HG03354 (cell line): Measurements from ENCODE around the gene C1QTNF3.

Experiments
- ATAC-seq: cut with Tn5 transposase; IDR thresholded peaks from one replicate; pipeline ENCODE4 v1.9.1; 2021; ENCODE audit warnings: mild to moderate bottlenecking; ENCODE audit not compliant: unreplicated experiment, poor library complexity, severe bottlenecking

C1QTNF3 gene

GRCh38 chr5:34053571-34054399 lies 10.8 kb upstream of the C1QTNF3 start:
- no peak for ATAC-seq

GRCh38 chr5:34053133-34053532 lies 10.1 kb upstream of the C1QTNF3 start:
- ATAC-seq, result no peak

- no peak for ATAC-seq
These were observed 8.5 kb upstream of the C1QTNF3 start for GRCh38 chr5:34051374-34051980.

- ATAC-seq, result no peak
These were observed 5.0 kb upstream of the C1QTNF3 start for GRCh38 chr5:34047774-34048572.

- no peak for ATAC-seq
These were observed 4.1 kb upstream of the C1QTNF3 start for GRCh38 chr5:34047143-34047542.

GRCh38 chr5:34045996-34046395 lies 3.0 kb upstream of the C1QTNF3 start:
- no peak for ATAC-seq

GRCh38 chr5:34045023-34045422 lies 2.0 kb upstream of the C1QTNF3 start:
- no peak for ATAC-seq

- peak; percentile 52 for ATAC-seq
These were observed 692 bp downstream of the C1QTNF3 start for GRCh38 chr5:34042321-34042720.

- ATAC-seq, result peak; percentile 63
These were observed 1.6 kb downstream of the C1QTNF3 start for GRCh38 chr5:34041247-34041972.

GRCh38 chr5:34040472-34040871 lies 2.5 kb downstream of the C1QTNF3 start:
- no peak for ATAC-seq

GRCh38 chr5:34039398-34040157 lies 3.4 kb downstream of the C1QTNF3 start:
- no peak for ATAC-seq

GRCh38 chr5:34038838-34039237 lies 4.2 kb downstream of the C1QTNF3 start:
- no peak for ATAC-seq

- ATAC-seq, result no peak
These were observed 4.6 kb downstream of the C1QTNF3 start for GRCh38 chr5:34038390-34038789.

GRCh38 chr5:34037726-34038125 lies 5.3 kb downstream of the C1QTNF3 start:
- ATAC-seq, result no peak

- no peak for ATAC-seq
These were observed 7.3 kb downstream of the C1QTNF3 start for GRCh38 chr5:34035756-34036155.

GRCh38 chr5:34034534-34035327 lies 8.3 kb downstream of the C1QTNF3 start:
- peak; percentile 82 for ATAC-seq

- no peak for ATAC-seq
These were observed 11.0 kb downstream of the C1QTNF3 start for GRCh38 chr5:34031966-34032365.

GRCh38 chr5:34031117-34031516 lies 11.9 kb downstream of the C1QTNF3 start:
- ATAC-seq, result no peak
